Urinary bladder (tissue), 4 donors: ENCODE results near the gene CCR9. TPM values are rescaled to one million over a fixed set of nuclear protein-coding genes. Genes with fewer than 3 reads are reported as not detected.

Source experiments
- DNase-seq: peaks from one replicate; pipeline ENCODE4 v3.0.0-alpha.2; 2015; ENCODE audit errors: extremely low spot score
- H3K27ac ChIP-seq: one replicate; pipeline ENCODE4 v1.5.1; 2013; ENCODE audit warnings: low read depth, mild to moderate bottlenecking, moderate library complexity
- H3K36me3 ChIP-seq: one replicate; pipeline ENCODE4 v1.6.1; 2013; ENCODE audit warnings: mild to moderate bottlenecking, moderate library complexity; ENCODE audit not compliant: insufficient read depth
- H3K4me1 ChIP-seq: one replicate; pipeline ENCODE4 v1.6.1; 2013; ENCODE audit warnings: mild to moderate bottlenecking, moderate library complexity; ENCODE audit not compliant: insufficient read depth
- H3K4me3 ChIP-seq: one replicate; pipeline ENCODE4 v1.5.1; 2013; ENCODE audit warnings: low read depth, low read length
- WGBS: extraction: QIAGEN DNeasy Blood & Tissue Kit; methylation state at CpG from one replicate; pipeline ENCODE4 v1.1.7; 2013; 5-methylcytosine and 5-hydroxymethylcytosine counted together
- polyA plus RNA-seq: library from polyadenylated mRNA; stranded (reverse); fragments of 200-250 nt; gene quantifications from one replicate; pipeline ENCODE4 v1.2.3, GENCODE V29; 2013
- total RNA-seq: library from RNA; depleted of rRNA; stranded (reverse); fragments of >200 nt; gene quantifications from one replicate; pipeline ENCODE4 v1.2.3, GENCODE V29; 2014
- donor health status: healthy with polysubstance abuse.
- donor health status: healthy.

Gene CCR9
- total and polyA plus RNA-seq, 2 donors: not detected

DNA sequence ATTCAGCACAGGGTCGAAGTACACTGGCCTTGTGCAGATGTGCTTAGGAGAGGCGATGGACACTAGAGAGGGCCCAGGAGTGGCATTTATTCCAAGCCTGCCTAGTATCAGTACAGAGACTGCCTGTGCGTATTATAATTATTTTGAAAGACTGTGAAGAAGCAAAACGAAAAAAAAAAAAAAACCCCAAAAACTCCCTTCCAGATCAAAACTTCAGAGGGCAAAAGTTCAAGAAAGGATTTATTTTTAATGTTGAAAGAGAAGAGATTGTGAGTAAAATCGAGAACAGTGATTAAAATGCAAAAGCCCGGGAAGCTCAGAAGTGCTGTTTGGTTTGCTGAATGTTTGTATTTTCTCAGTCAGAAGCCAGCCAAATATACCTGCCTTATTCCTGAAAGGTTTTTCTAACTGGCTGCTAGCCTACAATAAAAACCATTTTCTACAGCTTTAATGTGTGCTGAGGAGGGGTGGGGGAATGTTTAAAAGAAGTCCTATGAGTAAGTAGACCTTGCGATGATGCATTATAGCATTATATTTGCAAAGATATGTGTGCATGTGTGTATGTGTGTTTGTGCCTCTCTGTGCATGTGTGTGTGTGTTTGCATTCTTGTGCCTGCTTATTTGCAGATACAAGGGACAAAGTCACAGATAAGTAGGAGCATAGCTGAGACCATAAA is 25.2 kb upstream of the CCR9 start:
- no peaks in the 10 kb centered on the region for H3K4me1 ChIP-seq
- no peak overlapping the region for H3K27ac ChIP-seq
- 49% methylated on average over 7 of the region's 7 CpGs for WGBS
- H3K4me3 ChIP-seq: no peak overlapping the region
- DNase-seq: no peak
- no peaks in the 10 kb centered on the region for H3K36me3 ChIP-seq

DNA sequence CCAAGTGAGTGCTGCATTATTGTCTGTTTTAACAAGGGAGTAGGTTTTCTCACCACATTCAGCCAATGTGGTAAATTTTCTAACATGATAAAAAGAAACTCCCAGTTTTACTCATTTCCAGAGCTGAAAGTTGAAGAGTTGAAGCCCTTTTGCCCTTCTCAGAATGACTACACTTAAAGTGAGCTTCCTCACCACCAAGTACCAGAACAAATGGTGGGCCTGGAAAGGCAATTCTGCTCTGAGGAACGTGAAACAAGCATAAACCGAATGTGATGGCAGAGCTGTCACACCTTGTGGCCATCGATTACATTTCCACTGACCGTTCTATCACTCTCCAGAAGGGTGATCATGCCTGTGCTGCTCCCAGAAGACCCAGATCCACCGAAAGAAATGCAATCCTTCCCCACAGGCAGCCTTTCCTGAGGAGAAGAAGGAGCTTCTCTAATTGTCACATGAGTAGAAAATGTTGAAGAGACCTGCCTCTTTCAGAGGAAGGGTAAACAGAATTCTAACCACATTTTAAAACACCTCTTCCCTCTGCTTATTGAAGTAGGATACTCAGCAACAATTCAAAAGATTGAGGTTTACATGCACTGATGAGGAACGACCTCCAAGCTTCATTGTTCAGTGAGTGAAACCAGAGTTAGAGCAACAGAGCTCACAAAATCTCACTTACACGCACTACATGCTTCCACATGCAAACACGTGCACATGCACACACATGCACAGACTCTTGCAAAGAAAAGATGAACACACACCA is 21.4 kb upstream of the CCR9 start:
- no peak overlapping the region for H3K4me3 ChIP-seq
- H3K36me3 ChIP-seq: no peaks in the 10 kb centered on the region
- DNase-seq: no peak
- 61% methylated on average over 8 of the region's 8 CpGs for WGBS
- H3K27ac ChIP-seq: no peak overlapping the region
- no peaks in the 10 kb centered on the region for H3K4me1 ChIP-seq

DNA sequence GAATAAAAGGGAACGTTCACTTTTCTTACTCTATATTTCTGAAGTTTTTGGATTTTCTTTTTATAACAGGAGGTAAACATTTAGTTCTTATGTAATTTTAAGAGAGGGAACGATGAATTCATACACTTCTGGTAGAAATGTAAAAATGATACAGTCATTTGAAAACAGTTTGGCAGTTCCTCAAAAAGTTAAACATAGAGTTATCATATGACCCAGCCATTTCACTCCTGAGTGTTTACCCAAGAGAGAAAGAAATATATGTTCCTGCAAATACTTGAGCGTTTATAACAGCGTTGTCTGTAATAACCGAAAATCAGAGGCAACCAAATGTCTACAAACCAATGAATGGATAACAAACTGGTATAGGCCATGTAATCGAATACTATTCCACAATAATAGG is 20.8 kb upstream of the CCR9 start:
- Histone ChIP-seq H3K27ac (no peak overlapping the region), H3K4me1 (no peaks in the 10 kb centered on the region), H3K4me3 (no peak overlapping the region), H3K36me3 (no peaks in the 10 kb centered on the region)
- WGBS: 67% methylated on average over 6 of the region's 6 CpGs
- DNase-seq: no peak

DNA sequence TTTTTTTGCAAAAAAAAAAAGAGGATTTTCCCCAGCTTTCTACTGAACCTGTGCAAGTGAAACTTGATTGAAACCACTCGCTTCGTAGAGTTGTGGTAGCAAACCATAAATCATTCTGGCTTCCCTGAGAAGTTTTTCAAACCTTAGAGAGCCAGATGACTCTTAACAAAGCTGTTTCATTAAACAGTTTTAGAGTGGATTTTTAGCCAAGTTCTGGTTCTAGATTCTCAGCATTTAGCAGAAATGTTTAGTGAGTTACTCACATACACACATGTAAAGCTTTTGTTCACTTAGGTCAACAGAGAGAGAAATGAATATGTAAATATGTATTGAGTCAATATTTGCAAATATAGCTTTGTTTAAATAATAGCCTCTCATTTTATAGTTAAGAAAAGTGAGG is 18.1 kb upstream of the CCR9 start:
- WGBS: 44% methylated on average over 2 of the region's 2 CpGs

DNA sequence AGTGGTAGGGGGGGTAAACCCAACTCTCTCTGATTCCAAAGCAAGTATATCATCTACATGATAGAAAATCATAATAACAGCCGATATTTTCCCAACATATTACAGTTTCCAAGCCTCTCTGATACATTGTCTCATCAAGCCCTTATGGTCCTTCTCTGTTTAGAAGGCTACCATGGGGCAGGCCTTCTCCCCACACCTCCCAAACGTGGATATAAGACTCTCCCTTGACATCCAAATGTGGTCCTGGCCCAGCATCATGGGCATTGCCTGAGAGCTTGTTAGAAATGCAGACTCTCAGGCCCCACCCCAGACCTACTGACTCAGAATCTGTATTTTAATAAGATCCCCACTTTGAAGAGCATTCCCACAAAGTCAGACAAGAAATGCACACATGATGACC is 17.7 kb upstream of the CCR9 start:
- no peaks in the 10 kb centered on the region for H3K36me3 ChIP-seq
- H3K27ac ChIP-seq: no peak overlapping the region
- WGBS: 70% methylated on average over 2 of the region's 2 CpGs
- no peak overlapping the region for H3K4me3 ChIP-seq
- H3K4me1 ChIP-seq: no peaks in the 10 kb centered on the region
- no peak for DNase-seq

More for the DNA sequence above, 18.1 kb upstream of the CCR9 start:
- Histone ChIP-seq H3K4me3 (no peak overlapping the region), H3K4me1 (no peaks in the 10 kb centered on the region), H3K36me3 (no peaks in the 10 kb centered on the region), H3K27ac (no peak overlapping the region)
- no peak for DNase-seq

DNA sequence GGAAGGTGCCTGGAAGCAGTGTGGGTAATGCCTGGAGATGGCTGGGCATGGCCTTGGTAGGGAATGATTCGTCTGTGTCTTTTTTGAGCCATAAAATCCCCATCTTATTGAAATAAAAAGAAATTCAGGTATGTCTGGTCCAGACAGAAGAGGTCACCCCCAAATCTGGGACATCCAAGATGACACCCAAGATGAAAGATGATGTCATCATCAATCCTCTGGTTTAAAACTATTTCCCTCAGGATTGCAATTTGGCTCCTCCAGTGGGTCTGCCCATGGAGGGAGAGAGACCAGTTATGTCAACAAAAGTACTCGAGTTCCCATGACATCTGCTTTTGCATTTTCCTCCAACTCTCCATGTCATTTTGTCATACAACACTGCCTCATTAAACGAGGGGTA is 16.7 kb upstream of the CCR9 start:
- H3K27ac ChIP-seq: no peak overlapping the region
- no peak overlapping the region for H3K4me3 ChIP-seq
- no peaks in the 10 kb centered on the region for H3K4me1 ChIP-seq
- WGBS: 68% methylated on average over 3 of the region's 3 CpGs
- no peak for DNase-seq
- no peaks in the 10 kb centered on the region for H3K36me3 ChIP-seq

DNA sequence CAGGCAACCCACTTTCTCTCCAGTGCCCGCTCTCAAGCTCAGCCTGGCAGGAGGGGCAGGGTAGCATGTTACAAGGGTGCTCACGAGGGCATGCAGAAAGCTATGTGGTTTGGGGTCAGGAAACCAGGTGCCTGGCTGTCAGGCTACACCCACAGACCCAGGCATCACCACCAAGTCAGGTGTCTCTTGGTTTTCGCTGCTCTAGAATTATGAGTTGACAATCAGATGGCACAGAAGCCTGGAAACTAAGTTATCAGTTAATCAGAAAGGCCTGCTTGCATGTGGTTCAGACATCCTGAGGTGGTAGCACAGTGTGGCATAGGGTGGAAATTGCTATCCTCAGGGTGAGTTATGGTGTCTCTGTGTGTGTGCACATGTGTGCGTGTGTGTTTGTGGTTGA is 16.2 kb upstream of the CCR9 start:
- 67% methylated on average over 4 of the region's 4 CpGs for WGBS
- DNase-seq: no peak
- H3K4me1 ChIP-seq: no peaks in the 10 kb centered on the region
- no peak overlapping the region for H3K4me3 ChIP-seq
- no peaks in the 10 kb centered on the region for H3K36me3 ChIP-seq
- no peak overlapping the region for H3K27ac ChIP-seq

DNA sequence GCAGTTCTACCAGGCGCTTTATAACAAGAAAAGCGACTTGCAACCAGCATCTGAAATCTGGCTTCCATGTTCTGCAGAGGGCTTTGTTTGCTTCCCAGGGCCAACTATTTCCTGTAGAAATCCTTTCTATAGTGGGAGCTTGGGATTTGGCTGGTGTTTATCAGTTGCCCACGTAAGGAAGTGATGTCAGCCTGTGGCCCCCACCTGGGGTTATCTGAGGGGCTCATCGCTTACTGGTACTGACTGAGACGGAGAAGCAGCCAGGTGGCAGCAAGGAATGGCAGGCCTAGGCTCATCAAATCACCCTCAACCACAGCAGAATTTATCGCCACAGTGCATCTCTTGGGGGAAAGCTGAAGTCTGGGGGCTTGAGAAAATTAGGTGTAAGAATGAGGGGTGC is 14.6 kb upstream of the CCR9 start:
- 66% methylated on average over 6 of the region's 6 CpGs for WGBS

DNA sequence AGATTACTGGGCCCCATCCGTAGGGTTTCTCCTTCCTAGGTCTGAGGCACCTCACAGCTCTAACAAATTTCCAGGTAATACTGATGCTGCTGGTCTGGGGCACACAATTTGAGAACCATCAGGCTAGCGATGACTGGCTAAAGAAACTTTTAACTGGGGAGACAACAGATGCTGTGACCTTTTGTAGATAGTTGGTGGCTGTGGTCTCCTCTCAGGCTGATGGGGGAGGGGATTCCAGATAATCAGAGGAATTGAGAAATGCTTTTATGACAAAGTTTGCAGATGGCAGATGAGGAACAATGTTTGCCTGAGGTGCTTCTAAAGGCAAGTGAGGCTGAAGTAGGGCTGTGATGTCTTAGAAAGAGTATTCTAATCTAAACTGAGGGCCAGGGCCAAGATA is 13.8 kb upstream of the CCR9 start:
- 67% methylated on average over 2 of the region's 2 CpGs for WGBS
- no peak overlapping the region for H3K27ac ChIP-seq

More for the DNA sequence above, 14.6 kb upstream of the CCR9 start:
- no peaks in the 10 kb centered on the region for H3K36me3 ChIP-seq
- no peaks in the 10 kb centered on the region for H3K4me1 ChIP-seq
- H3K4me3 ChIP-seq: no peak overlapping the region
- no peak for DNase-seq
- H3K27ac ChIP-seq: no peak overlapping the region

DNA sequence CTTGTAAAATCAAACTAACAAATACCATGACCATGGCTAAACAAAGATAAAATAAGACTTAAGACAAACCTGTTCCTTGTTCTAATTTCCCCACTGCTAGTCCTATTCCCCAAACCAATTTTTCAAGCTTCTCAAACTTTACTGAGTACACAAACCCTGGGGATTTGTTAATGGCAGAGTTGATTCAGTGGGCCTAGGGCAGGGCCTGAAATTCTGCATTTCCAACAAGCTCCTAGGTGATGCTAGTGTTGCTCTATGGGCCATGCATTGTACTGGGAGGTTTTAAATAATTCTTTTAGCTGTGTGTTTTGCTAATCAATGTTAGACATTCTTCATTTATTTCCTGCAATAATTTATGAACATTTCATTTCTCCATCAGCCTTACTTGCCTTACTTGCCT is 13.3 kb upstream of the CCR9 start:
- Histone ChIP-seq H3K4me1 (no peaks in the 10 kb centered on the region), H3K36me3 (no peaks in the 10 kb centered on the region), H3K4me3 (no peak overlapping the region), H3K27ac (no peak overlapping the region)
- no peak for DNase-seq

More for the DNA sequence above, 13.8 kb upstream of the CCR9 start:
- no peak for DNase-seq
- Histone ChIP-seq H3K4me3 (no peak overlapping the region), H3K4me1 (no peaks in the 10 kb centered on the region), H3K36me3 (no peaks in the 10 kb centered on the region)

DNA sequence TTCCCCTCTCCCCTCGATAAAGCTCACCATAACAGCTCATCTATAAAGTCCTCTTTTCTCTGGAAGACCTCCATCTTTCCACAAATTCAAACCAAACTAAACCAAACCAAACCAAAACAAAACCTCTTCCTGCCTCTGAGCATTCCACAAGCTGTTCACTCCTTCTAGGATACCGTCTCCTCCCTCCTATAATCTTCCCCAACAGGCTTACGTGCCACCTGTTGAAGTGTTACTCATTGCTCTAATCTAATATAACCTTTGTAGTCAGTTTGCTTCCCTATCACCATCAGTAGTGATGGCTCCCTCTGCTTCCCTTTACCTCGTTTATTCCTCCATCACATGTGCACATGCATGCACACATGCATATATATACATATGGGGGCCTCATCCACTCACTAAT is 12.7 kb upstream of the CCR9 start:
- 87% methylated on average over 4 of the region's 4 CpGs for WGBS
- DNase-seq: no peak
- no peaks in the 10 kb centered on the region for H3K36me3 ChIP-seq
- no peaks in the 10 kb centered on the region for H3K4me1 ChIP-seq
- no peak overlapping the region for H3K27ac ChIP-seq
- no peak overlapping the region for H3K4me3 ChIP-seq

DNA sequence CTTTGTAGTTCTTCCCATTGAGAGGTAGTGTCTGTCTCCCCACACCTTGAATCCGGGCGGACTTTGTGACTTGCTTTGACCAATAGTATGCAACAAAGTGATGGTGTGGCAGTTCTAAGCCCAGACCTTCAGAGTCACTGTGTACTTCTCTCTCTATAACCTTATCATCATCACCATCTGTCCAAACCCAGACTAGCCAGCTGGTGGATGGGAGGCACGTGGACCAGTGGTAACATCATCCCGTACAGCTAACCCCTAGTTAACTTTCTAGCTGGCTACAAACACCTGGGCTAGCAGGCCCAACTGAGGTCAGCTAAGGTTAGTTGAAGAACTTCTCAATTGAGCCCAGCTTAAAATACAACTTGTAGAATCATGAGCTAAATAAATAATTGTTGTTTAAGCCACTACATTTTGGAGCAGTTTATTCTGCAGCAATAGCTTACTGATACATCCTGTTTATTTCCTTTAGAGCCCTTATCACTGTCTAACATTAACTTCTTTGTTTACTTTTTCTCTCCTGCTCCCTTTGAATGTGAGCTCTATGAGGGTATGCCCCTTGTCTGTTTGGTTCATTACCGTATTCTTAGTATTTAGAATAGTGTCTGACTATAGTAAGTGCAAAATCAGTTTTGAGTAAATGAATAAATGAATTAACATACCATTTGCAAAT is 11.5 kb upstream of the CCR9 start:
- 76% methylated on average over 5 of the region's 5 CpGs for WGBS
- Histone ChIP-seq H3K4me3 (no peak overlapping the region), H3K4me1 (no peaks in the 10 kb centered on the region), H3K27ac (no peak overlapping the region), H3K36me3 (no peaks in the 10 kb centered on the region)
- DNase-seq: no peak

DNA sequence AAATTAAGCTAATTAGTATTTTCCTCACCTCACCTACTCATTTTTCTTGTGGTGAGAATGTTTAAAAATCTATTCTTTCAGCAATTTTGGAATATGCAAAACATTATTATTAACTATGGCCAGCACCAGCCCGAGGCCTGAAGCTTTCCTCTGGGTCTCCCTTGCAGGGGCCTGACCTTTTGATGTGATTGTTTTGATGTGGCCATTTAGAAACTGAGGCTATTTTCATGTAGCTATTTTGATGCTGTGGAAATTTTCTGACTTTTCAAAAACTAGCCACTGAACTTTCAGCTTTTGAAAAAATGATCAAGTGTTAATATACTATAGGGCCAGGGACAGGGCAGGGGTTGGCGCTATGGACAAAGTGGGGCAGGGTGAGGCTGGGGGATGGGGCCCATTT is 8.2 kb upstream of the CCR9 start:
- H3K36me3 ChIP-seq: no peaks in the 10 kb centered on the region
- no peak overlapping the region for H3K4me3 ChIP-seq
- H3K4me1 ChIP-seq: no peaks in the 10 kb centered on the region
- no peak overlapping the region for H3K27ac ChIP-seq
- 92% methylated on average over 2 of the region's 2 CpGs for WGBS
- no peak for DNase-seq

DNA sequence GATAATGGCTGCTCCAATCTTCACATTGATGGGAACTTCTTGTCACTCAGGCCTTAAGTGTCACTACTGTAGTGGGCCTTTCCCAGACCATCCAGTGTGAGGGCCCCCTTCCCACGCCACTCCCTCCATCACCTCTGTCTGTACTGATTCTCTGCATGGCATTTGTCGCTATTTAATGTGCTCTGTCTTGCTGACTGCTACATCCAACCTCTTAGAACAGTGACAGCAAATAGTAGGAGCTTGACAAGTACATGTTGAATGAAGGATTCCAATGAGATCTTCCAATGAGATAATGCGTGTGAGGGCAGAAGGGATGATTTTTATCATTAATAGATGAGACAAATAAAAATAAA is 5.6 kb upstream of the CCR9 start:
- Histone ChIP-seq H3K4me3 (no peak overlapping the region), H3K36me3 (no peaks in the 10 kb centered on the region), H3K27ac (no peak overlapping the region), H3K4me1 (no peaks in the 10 kb centered on the region)
- DNase-seq: no peak
- 75% methylated on average over 3 of the region's 3 CpGs for WGBS
